ENCODE data around the gene PLVAP. TPM values are rescaled to one million over a fixed set of nuclear protein-coding genes. Genes with fewer than 3 reads are reported as not detected.
A peak's percentile ranks its signal among the peaks of the same experiment; 100 is the strongest.
"Not testable (repeated sequence)": the region's sequence is repeated elsewhere in the genome, so short reads cannot be mapped to it uniquely, and the experiment has no call there.

PLVAP gene
- total RNA-seq, 1 donor from 2014 or later, result 0.84 TPM

DNA sequence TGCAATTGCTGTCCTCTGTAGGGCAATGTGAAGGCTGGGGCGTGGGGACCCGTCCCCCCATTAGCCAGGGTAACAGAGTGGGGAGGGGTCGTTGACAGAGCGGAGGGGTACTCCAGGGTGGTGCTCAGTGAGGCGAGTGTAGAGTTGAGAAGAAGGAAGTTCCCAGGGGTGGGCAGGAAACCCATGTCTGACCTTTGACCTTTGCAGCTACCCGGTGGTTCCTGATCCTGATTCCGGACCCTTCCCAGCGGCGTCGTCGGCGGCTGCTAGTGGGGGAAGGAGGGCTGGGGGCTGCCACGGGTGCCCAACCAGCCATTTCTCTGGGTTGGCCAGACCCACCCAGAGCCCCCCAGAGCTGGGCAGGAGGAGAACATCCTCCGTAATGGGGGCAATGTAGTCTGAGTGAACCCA is 2.1 kb upstream of the PLVAP start:
- intact Hi-C loops (cut with micrococcal nuclease), result no loop called here
- H3K4me3 Mint-ChIP-seq, result no peak overlapping the region
- peaks cover 18% of the 10 kb centered on the region for H3K27me3 Mint-ChIP-seq
- DNase-seq (no peak), ATAC-seq (ENCODE audit: low read depth) (no peak)
- peaks cover 29% of the 10 kb centered on the region for H3K4me1 Mint-ChIP-seq
- no peaks in the 10 kb centered on the region for H3K36me3 Mint-ChIP-seq (ENCODE audit: low read depth)
- ChIA-PET CTCF (no interaction called here), POLR2A (interaction anchor here (0.6 kb wide), 1 partner anchor 114 kb away, joined by 8 read pairs; no protein-coding TSS in a partner anchor)
- TF ChIP-seq, protein P1, sequence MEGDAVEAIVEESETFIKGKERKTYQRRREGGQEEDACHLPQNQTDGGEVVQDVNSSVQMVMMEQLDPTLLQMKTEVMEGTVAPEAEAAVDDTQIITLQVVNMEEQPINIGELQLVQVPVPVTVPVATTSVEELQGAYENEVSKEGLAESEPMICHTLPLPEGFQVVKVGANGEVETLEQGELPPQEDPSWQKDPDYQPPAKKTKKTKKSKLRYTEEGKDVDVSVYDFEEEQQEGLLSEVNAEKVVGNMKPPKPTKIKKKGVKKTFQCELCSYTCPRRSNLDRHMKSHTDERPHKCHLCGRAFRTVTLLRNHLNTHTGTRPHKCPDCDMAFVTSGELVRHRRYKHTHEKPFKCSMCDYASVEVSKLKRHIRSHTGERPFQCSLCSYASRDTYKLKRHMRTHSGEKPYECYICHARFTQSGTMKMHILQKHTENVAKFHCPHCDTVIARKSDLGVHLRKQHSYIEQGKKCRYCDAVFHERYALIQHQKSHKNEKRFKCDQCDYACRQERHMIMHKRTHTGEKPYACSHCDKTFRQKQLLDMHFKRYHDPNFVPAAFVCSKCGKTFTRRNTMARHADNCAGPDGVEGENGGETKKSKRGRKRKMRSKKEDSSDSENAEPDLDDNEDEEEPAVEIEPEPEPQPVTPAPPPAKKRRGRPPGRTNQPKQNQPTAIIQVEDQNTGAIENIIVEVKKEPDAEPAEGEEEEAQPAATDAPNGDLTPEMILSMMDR (IDR thresholded peaks at IDR 0.05), result no peak
- peaks cover 3% of the 10 kb centered on the region for H3K9me3 Mint-ChIP-seq
- no peak overlapping the region for H3K27ac Mint-ChIP-seq

DNA sequence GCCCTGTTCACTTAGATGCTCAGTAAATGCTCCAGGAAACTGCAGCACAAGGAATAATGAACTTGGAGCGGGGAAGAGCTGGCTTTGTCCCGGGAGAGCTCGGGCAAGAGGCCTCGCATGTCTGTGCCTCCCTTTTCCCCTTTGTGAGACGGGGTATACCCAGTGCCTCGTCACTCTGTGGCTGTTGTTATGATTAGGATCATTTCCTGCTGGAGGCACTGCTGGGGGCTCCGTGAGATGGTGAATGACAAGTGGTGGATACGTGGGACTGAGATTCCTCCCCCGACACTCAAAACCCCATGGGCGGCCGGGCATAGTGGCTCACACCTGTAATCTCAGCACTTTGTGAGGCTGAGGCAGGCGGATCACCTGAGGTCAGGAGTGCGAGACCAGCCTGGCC is 1.1 kb upstream of the PLVAP start:
- Mint-ChIP-seq H3K4me3 (no peak overlapping the region), H3K36me3 (ENCODE audit: low read depth) (no peaks in the 10 kb centered on the region), H3K27ac (no peak overlapping the region), H3K4me1 (peaks cover 27% of the 10 kb centered on the region), H3K9me3 (peaks cover 3% of the 10 kb centered on the region), H3K27me3 (peaks cover 20% of the 10 kb centered on the region)
- no peak for ATAC-seq (ENCODE audit: low read depth)
- POLR2A ChIA-PET, result interaction anchor here (0.6 kb wide), 1 partner anchor 139 kb away, joined by 3 read pairs; no protein-coding TSS in a partner anchor
- TF ChIP-seq, protein P1 (IDR thresholded peaks at IDR 0.05), result no peak
- intact Hi-C loops (cut with micrococcal nuclease), result no loop called here
- CTCF ChIA-PET, result no interaction called here
- DNase-seq, result no peak

DNA sequence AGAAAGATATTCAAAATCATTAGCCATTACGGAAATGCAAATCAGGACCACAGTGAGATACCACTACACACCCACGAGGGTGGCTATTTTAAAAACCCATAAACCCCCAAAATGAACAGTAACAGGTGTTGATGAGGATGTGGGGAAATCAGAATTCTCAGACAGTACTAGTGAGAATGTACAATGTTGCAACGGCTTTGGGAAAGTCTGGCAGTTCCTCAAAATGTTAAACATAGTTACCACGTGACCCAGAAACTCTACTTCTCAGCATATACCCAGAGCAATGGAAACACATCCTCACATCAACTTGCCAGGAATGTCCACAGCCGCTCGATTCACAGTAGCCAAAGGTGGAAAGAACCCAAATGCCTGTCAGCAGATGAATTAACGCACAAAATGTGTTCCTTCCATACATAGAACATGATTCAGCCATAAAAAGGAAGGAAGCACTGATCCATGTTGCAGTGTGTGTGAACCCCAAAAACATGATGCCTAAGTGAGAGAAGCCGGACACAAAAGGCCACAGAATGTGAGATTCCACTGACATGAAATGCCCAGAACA is 7.0 kb downstream of the PLVAP start:
- DNase-seq, result no peak
- ATAC-seq (ENCODE audit: low read depth), result peak; percentile 92

DNA sequence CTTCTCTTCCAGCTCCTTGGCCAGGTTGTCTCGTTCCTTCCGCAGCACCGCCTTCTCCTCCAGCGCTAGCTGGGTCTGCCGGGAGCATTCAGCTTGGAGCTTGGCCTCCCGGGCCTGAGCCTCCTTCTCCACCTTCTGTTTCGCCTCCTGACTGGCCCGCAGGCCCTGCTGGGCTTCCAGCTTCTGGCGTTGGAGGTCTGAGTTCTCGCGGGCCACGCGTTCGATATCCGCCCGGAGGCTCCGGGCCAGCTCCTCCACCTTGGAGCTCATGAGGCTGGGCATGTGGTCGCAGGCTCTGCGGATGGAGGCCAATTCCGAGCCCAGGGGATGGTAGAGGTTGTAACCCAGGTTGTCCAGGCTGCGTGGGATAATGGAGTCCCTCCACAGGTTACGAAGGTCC is 11.8 kb downstream of the PLVAP start:
- POLR2A ChIA-PET, result interaction anchor here (1.6 kb wide), 1 partner anchor 10 kb away, joined by 3 read pairs; no protein-coding TSS in a partner anchor
- peaks cover 15% of the 10 kb centered on the region for H3K4me1 Mint-ChIP-seq
- H3K4me3 Mint-ChIP-seq, result no peak overlapping the region
- CTCF ChIA-PET, result interaction anchor here (0.8 to 1.1 kb wide), 2 partner anchors 21 to 23 kb away, joined by 3 read pairs; no protein-coding TSS in a partner anchor
- H3K36me3 Mint-ChIP-seq (ENCODE audit: low read depth), result no peaks in the 10 kb centered on the region
- no peak overlapping the region for H3K27ac Mint-ChIP-seq
- intact Hi-C loops (cut with micrococcal nuclease), result no loop called here
- DNase-seq (no peak), ATAC-seq (ENCODE audit: low read depth) (no peak)
- TF ChIP-seq, protein P1 (IDR thresholded peaks at IDR 0.05), result no peak
- H3K9me3 Mint-ChIP-seq, result peaks cover 2% of the 10 kb centered on the region
- H3K27me3 Mint-ChIP-seq, result peaks cover 25% of the 10 kb centered on the region

More for the DNA sequence above, 7.0 kb downstream of the PLVAP start:
- ChIA-PET CTCF (interaction anchor here (1.0 kb wide), 1 partner anchor 19 kb away, joined by 3 read pairs; no protein-coding TSS in a partner anchor), POLR2A (interaction anchor here (0.6 to 0.7 kb wide), 2 partner anchors 23 to 1046 kb away, joined by 3 to 7 read pairs; no protein-coding TSS in a partner anchor)
- peaks cover 21% of the 10 kb centered on the region for H3K4me1 Mint-ChIP-seq
- peak overlapping the region; percentile 36 for H3K4me3 Mint-ChIP-seq
- no peaks in the 10 kb centered on the region for H3K36me3 Mint-ChIP-seq (ENCODE audit: low read depth)
- H3K27ac Mint-ChIP-seq, result peak overlapping the region; percentile 65
- peaks cover 2% of the 10 kb centered on the region for H3K9me3 Mint-ChIP-seq
- intact Hi-C loops (cut with micrococcal nuclease), result no loop called here
- TF ChIP-seq, protein P1 (IDR thresholded peaks at IDR 0.05), result no peak
- peaks cover 13% of the 10 kb centered on the region for H3K27me3 Mint-ChIP-seq

DNA sequence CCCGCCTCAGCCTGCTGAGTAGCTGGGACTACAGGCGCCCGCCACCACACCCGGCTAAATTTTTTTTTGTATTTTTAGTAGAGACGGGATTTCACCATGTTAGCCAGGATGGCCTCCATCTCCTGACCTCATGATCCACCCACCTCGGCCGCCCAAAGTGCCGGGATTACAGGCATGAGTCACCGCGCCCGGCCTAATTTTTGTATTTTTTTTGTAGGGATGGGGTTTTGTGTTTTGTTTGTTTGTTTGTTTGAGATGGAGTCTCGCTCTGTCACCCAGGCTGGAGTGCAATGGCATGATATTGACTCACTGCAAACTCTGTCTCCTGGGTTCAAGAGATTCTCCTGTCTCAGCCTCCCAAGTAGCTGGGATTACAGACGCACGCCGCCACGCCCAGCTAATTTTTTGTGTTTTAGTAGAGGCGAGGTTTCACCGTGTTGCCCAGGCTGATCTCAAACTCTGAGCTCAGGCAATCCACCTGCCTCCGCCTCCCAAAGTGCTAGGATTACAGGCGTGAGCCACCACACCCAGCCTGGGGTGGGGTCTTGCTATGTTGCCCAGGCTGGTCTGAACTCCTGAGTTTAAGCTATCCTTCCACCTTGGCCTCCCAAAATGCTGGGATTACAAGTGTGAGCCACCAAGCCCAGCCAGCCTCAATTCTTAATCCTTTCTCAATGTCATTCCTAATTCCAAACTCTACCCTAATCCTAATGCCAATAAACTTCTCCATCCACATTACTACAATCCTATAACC is 13.1 kb downstream of the PLVAP start:
- POLR2A ChIA-PET; intact Hi-C loops (cut with micrococcal nuclease); H3K36me3 Mint-ChIP-seq (ENCODE audit: low read depth); H3K27ac Mint-ChIP-seq; H3K9me3 Mint-ChIP-seq; H3K4me3 Mint-ChIP-seq; CTCF ChIA-PET; ATAC-seq (ENCODE audit: low read depth); H3K4me1 Mint-ChIP-seq; DNase-seq: not testable (repeated sequence)
- H3K27me3 Mint-ChIP-seq, result peaks cover 29% of the 10 kb centered on the region
